ENCODE results near the gene MKS1.

MKS1 gene

GRCh38 chr17:58249270-58250133, 30.4 kb upstream of the MKS1 start:
- H3K4me3 ChIP-seq (ENCODE audit: low read depth, low read length): peak overlapping the region; percentile 56
- DNase-seq (ENCODE audit: low read depth): peak; percentile 40
- TF ChIP-seq CTCF (conservative IDR thresholded peaks at IDR 0.05; ENCODE audit: low read depth, low read length): peak; percentile 89

GRCh38 chr17:58248955-58249269, 29.9 kb upstream of the MKS1 start:
- no peak for DNase-seq (ENCODE audit: low read depth)
- no peak for TF ChIP-seq CTCF (conservative IDR thresholded peaks at IDR 0.05; ENCODE audit: low read depth, low read length)
- no peak overlapping the region for H3K4me3 ChIP-seq (ENCODE audit: low read depth, low read length)

- TF ChIP-seq CTCF (conservative IDR thresholded peaks at IDR 0.05; ENCODE audit: low read depth, low read length): no peak
- no peak for DNase-seq (ENCODE audit: low read depth)
- H3K4me3 ChIP-seq (ENCODE audit: low read depth, low read length): no peak overlapping the region
These were observed 28.7 kb upstream of the MKS1 start for GRCh38 chr17:58247511-58248363.

GRCh38 chr17:58246781-58247180, 27.7 kb upstream of the MKS1 start:
- H3K4me3 ChIP-seq (ENCODE audit: low read depth, low read length): no peak overlapping the region
- TF ChIP-seq CTCF (conservative IDR thresholded peaks at IDR 0.05; ENCODE audit: low read depth, low read length): no peak
- no peak for DNase-seq (ENCODE audit: low read depth)

DNA sequence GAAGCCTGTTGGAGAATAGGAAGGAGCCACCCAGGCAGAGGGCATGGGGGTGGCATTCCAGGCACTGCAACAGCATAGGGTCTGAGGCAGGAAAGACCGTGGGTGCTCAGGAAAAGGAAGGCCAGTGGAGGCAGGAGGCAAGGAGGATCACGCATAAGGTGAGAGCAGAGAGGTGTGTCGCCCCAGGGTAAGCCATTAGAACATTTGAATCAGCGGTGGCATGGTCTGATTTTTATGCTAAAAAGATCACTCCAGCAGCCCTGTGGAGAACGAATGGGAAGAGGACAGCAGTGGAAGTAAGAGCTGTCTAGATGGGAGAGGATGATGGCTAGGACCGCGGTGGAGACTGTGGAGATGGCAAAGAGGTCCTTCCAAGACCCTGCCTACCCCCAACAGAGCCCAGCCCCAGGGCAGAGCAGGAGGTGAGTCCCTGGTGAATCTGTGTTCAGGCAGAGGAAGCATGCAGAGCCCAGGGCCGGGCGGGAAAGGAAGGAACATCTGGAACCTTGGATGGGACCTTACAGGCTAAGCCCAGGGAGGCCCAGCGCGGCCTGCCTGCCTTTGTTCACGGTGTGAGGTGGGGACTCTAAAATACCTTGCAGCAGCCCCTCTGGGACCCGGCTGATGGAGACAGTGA, 27.2 kb upstream of the MKS1 start:
- DNase-seq (ENCODE audit: low read depth): no peak
- H3K4me3 ChIP-seq (ENCODE audit: low read depth, low read length): no peak overlapping the region
- TF ChIP-seq CTCF (conservative IDR thresholded peaks at IDR 0.05; ENCODE audit: low read depth, low read length): no peak

DNA sequence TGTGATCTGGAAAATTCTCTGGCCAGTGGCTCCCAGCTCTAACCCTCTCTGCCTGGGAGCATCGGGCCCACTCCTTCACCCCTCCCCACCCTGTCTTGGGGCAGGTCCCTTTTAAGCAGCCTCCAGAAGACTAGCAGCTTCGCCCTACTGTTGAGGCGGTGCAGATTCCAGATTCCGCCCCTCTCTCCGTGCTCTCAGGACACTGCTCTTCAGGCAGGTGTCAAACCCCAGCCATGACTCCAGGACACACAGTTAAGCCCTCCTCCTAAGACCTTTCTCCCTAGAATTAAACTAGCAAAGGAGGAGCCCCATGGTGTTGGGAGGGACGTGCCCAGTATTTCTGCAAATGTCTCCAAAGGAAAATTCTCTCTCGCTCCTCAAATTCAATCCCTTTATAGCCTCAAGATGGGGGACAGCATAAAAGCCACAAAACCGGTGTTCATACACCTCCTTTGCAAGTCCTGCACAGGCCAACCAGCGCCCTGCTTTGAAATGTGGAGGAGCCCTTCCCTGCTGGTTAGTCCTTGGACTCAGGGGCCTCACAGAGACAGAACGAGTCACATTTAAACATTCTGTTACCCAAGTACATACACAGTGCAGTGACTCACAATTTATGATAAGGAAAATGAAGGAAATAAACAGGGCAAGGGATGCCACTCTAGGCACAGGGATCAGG, 26.5 kb upstream of the MKS1 start:
- no peak overlapping the region for H3K4me3 ChIP-seq (ENCODE audit: low read depth, low read length)
- no peak for DNase-seq (ENCODE audit: low read depth)
- TF ChIP-seq CTCF (conservative IDR thresholded peaks at IDR 0.05; ENCODE audit: low read depth, low read length): no peak
